HG03103 (cell line): ENCODE data around the gene FHL1.

Experiments
- ATAC-seq: cut with Tn5 transposase; IDR thresholded peaks from one replicate; pipeline ENCODE4 v1.9.1; 2021; ENCODE audit warnings: low read depth; ENCODE audit not compliant: unreplicated experiment

FHL1 gene

DNA sequence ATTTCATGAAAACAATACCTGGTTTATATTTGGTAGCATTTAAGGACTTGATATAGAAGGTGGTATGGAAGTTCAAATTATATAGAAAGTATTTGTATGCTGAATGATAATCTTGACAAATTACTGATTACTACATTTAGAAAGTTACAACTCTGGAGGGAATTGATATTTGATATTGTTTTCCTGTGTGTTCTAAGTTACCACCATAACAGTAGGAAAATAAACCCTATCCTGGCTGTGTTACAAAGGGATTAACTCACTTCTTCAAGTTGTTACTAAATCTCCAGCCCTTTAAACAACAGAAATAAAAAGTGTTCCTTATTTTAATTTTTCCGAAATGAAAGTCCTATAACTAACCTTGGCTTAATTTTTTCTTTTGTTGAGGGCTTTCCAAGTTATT lies 36.6 kb downstream of the FHL1 start:
- ATAC-seq, result no peak

DNA sequence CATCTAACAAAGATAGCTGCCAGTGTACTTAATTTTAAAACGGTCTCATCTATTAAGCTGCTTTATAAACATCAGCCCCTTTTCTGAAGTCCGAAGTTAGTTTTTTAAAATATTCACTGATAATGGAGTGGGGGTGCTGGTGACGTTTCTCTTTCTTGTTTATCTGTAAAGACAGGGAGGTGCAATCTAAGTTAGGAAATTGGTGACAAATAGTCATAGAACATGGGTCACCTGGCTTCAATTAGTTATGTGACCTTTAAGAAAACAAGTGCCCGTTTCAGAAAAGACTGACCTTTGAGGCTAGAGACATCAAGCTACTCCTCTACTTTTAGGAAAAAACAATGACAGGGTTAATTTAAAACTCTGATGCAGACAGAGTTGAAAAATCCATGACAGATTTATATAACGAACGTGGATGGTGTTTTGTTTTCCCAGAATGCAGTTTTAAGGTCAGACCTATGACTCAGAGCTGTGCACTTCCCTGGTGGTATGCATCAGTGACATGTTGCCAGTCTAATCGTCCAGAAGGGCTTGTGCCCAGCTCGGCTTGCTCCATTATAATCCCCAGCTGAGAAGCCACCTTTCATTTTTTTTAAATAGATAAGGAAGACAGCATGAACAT lies 38.2 kb downstream of the FHL1 start:
- no peak for ATAC-seq

- no peak for ATAC-seq
Observed at GRCh38 chrX:136186023-136186413, 38.7 kb downstream of the FHL1 start.

- ATAC-seq, result no peak
Observed at GRCh38 chrX:136189222-136189621, 41.9 kb downstream of the FHL1 start.

- ATAC-seq, result no peak
Observed at GRCh38 chrX:136190038-136190713, 42.8 kb downstream of the FHL1 start.

GRCh38 chrX:136191171-136191570 lies 43.8 kb downstream of the FHL1 start:
- ATAC-seq, result no peak

DNA sequence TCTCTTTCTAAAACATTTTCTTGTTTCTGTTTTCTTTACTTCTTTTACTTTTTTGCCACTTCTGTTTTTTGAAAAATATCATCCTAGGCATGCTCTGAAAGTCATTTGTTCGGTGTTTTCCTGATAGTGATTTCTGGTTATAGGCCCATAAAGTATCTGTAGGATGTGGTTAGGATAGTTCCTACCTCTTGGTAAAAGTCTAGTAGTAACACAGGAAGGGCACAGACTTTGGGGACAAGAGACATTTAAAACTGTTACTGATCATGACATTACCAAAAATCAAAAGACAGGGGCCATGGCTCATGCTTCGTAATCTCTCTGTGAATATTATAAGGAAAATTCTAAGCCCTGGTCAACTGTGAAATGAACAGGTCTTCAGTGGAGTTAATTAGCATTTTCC lies 44.8 kb downstream of the FHL1 start:
- no peak for ATAC-seq

DNA sequence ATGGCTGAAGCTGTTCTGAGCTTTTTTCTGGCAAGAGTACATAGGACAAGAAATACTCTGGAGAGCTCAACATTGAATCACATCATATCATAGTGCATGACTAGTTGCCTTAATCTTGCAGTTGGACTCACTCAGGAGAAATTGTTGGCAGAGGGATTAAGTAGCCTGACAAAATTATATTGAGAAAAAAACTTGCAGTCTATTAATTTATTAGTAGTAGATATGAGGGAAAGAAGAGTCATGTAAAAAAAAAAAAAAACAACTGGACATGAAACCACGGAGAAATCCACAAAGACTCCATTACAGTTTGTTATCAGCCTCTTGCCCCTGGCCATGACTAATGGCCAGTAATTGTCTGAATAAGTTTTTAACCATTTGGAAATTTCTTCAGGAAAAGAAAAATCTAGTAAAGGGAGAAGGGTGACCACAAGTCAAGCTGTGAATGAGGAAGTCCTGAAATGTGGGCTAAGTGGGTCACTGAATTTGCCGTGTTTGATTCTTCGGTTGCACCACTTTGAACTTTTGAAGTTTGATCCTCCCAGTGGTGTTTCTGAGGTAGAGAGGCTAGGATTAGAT lies 45.6 kb downstream of the FHL1 start:
- no peak for ATAC-seq

- ATAC-seq, result no peak
Observed at GRCh38 chrX:136193771-136194170, 46.4 kb downstream of the FHL1 start.

GRCh38 chrX:136194536-136194935 lies 47.2 kb downstream of the FHL1 start:
- ATAC-seq, result no peak

GRCh38 chrX:136195247-136195646 lies 47.9 kb downstream of the FHL1 start:
- no peak for ATAC-seq

DNA sequence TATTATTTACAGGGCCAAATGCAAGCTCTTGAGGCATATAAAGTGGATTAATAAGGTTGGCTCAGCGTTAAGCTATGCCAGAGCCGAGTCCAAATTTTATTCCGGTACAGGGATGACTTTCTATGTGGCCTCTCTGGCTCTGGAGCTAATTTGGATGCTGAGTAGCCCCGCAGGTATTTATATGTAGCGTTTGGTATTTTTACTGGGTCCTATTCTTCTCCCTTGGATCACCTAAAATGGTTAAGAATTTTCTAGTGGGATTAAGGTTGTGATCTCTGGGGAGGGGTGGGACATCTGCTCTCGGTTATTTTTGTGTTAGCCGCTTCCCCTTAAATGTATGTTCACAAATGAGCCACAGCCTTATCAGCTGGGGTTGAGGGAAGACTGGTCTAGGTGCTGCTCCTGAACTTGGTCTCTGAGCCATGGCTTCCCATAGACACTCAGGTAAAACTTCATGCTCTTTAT lies 49.4 kb downstream of the FHL1 start:
- no peak for ATAC-seq

- ATAC-seq, result no peak
Observed at GRCh38 chrX:136198010-136198409, 50.7 kb downstream of the FHL1 start.

- no peak for ATAC-seq
Observed at GRCh38 chrX:136198678-136199243, 51.4 kb downstream of the FHL1 start.

DNA sequence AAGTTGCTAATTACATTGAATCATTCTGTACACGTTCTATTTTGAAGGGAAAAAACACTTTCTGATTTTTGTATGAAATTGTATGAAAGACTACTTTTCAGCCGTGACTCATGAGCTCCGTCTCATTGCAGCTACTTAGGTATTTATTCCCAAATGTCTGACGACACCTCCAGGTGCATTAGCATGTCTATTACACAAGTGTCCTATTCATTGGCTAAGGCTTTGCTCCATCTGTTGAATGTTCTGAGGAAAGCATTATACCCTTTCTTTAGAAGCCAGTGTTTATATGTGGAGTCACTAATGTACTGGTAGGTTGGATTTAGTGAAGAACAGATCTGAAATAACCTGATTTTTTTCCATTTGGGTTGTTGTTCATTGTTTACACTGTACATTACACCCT lies 52.0 kb downstream of the FHL1 start:
- ATAC-seq, result no peak

GRCh38 chrX:136200466-136200865 lies 53.1 kb downstream of the FHL1 start:
- no peak for ATAC-seq

DNA sequence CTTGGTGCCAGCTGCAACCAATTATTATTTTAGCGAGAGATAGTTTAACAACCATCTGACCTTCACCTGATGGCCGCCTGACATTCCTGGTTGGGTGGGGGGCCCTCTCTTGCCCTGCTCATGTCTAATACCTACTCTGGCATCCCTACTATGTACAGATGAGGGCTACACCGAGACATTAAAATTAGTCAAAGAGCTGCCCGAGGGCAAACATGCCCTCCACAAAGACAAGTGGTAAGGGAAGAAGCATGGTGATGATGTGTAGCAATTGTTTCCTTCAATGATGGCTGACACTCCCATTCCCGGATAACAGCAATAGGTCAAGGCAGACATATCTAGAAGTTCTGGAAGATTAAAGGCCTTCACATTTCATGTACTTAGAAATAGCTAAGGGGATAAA lies 54.3 kb downstream of the FHL1 start:
- no peak for ATAC-seq

DNA sequence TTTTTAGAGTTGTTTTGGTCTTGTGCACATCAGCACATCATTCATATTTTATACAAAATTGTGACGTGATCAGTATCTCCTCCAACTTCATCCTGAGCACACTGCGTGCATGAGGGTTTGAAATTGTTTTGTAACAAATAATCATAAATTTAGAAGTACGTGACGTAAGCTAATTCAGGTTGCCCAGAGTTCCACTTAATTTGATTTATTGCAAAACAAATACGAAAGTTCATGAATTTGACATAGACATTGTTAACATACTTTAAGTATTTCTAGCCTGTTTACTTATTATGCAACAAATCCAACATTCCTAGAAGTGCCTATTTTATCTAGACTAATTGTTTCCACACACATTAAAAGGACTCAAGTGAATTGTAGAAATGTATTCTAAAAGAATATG lies 55.6 kb downstream of the FHL1 start:
- no peak for ATAC-seq

GRCh38 chrX:136203438-136203837 lies 56.1 kb downstream of the FHL1 start:
- ATAC-seq, result no peak

DNA sequence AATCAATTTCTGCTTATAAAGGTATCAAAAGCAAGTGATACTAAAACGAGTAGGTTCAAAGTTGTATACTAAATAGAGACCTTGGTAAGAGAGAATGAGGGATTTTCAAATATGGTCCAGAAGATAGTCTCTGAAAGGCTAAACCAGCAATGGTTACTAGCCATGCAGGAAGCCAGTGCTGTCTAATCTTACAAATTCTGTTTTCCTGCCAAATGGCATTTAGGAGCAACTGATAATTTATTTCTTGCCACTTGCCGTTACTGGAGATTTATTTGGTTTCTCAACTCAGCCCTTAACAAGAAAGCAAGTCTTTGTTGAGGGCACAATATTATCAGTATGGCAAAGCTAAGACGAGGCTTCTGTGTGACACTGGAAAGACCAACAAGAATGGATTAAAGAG lies 56.6 kb downstream of the FHL1 start:
- no peak for ATAC-seq

DNA sequence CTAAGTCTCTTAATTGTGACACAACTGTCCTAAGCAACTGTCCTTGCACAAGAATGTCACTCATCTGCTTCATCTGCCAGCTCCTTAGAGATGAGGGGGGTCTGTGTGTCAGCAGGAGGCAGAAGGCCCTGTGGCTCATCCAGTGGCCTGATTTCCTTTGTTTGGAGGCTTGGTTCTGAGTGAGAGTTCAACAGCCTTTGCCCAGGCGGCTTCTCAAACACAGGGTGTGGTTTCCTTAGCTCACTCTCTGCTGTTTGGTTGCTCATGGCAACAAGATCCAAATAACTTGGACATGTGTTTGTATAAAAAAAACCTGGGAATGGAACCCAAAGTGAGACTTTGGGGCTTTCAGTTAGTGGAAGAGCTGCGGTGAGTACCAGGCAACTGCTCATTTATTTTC lies 57.2 kb downstream of the FHL1 start:
- ATAC-seq, result no peak

- no peak for ATAC-seq
Observed at GRCh38 chrX:136205882-136206380, 58.6 kb downstream of the FHL1 start.
